8988T (cell line): Measurements from ENCODE around the gene SORCS2.

Source experiments
- DNase-seq: peaks from one replicate; pipeline ENCODE4 v3.0.0; 2011

Gene SORCS2

DNA sequence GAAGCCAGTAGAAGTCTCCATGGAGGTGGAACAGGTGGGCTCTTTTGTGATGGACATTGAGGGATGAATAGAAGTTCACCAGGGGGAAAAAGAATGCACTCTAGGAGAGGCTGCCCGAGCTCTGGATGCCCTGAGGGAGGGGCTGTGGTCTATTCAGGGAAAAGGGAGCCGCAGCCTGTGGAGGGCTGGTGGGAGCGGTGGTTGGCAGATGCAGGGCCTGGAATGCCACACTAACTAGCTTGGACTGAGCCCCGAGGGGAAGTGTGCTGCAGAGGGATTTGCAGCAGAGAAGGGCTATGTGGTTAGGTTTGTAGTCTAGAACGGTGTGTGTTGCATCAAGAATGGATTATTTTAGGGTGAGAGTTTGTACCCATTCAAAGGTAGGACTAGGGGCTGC, 271.9 kb downstream of the SORCS2 start:
- no peak for DNase-seq

DNA sequence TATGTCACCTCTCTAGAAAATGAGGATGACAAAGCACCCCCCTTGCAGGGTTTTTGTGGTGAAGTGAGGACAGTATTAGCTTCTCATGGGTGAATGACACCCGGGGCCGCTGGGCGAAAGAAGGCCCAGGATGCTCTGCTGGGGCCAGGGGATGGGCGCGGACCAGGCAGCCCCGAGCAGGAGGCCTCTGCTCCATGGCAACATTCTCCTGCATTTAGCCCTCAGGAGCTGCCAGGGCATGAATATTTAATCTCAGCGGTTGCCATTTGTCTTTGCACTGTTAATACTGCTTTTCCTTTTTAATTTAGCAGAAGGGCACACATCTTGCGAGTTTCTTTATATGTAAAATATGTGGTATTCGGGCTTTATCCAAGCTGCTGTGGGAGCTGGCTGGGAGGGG, 272.7 kb downstream of the SORCS2 start:
- no peak for DNase-seq

DNA sequence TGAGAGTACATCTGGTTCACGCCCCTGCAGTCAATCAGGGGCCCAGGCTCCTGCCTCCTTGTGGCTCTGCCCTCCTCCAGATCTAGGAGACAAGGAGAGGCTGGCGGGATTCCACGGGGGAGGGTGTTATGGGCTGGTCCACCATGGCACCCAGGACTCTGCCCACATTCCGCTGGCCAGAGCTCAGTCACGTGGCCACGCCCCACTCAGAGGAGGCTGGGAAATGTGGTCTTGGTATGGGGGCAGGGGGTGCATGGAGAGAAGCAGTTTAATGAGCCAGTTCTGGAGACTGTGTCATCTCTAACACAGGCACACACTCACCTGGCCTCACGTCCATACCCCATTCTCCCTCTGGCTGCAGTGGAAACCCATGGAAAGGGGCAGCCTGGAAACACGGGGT, 273.9 kb downstream of the SORCS2 start:
- DNase-seq = no peak

- DNase-seq = no peak
Observed at GRCh38 chr4:7466904-7467303, 274.6 kb downstream of the SORCS2 start.

- DNase-seq = no peak
Observed at GRCh38 chr4:7467471-7467870, 275.1 kb downstream of the SORCS2 start.

DNA sequence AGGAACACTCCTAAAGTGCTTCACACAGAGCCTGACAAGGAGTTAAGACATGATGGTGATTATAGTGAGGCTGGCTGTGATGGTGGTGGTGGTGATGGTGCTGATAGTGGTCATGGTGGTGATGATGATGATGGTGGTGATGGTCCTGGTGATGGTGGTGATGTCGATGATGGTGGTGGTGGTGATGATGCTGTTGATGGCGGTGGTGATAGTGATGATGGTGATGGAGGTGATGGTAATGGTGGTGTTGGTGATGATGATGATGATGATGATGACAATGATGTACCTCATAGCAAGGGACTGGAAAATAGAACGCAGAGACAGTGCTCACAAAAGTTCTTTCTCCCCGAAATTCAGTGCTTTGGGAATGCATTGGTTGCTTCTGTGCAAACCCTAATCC, 276.7 kb downstream of the SORCS2 start:
- no peak for DNase-seq

GRCh38 chr4:7470111-7470510, 277.8 kb downstream of the SORCS2 start:
- DNase-seq = no peak

- no peak for DNase-seq
Observed at GRCh38 chr4:7470522-7471128, 278.3 kb downstream of the SORCS2 start.

- DNase-seq = no peak
Observed at GRCh38 chr4:7472442-7473013, 280.2 kb downstream of the SORCS2 start.

GRCh38 chr4:7473081-7473480, 280.7 kb downstream of the SORCS2 start:
- DNase-seq = no peak

DNA sequence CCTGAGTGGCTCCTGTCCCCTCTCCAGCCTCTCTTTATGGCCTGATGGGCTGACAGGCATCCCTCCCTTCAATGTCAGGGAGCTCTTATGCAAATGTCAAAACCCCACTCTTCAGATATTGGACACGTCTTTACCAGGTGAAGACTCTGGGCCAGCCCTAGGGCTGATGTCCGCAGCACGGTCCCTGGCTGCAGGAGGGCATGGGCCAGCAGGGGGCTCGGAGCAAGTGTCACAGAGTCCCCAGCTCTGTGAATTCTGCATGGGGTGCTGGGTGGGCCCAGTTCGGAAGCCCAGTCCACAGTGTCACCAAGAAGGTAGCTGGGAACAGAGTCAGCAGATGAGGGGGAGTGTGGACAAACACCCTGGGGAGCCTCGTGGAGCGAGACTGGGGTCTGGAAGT, 282.0 kb downstream of the SORCS2 start:
- no peak for DNase-seq

DNA sequence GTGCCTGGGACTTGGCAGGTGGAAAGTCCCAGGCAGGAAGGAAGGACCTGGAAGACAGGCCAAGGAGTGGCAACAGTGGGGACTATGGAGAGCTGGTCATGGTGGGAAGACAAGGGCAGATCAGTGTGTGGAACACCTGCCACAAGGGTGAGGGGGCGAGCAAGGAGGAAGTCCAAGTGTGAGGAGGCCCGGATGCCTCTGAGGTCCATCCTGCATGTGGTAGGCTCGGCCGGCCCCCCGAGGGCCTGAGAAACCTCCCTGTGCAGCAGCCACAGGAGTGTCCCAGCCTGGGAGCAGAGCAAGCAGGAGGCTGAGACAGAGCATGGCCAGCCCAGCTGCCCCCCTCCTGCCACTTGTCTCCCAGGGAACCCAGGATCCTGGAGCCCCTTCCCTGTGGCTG, 282.9 kb downstream of the SORCS2 start:
- no peak for DNase-seq

DNA sequence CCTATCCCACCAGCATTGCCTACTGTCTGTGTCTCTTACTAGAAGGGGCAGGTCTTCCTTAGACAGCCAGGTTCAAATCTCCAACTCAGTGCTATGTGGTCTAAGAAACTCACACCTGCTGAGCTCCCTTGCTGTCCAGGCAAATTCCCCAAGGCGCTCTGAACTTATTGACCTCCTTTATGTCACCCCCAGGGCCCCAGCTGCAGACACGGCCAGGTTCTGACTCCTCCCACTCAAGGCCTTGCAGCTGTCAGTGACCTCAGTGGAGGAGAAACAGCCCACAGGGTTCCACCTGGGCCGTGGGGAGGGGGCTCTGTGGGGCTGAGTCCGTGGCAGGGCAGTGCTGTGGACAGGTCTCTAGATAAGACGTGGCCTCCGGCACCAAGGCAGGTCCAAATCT, 284.5 kb downstream of the SORCS2 start:
- DNase-seq = no peak

- DNase-seq = no peak
Observed at GRCh38 chr4:7477695-7478094, 285.4 kb downstream of the SORCS2 start.

GRCh38 chr4:7478665-7479064, 286.3 kb downstream of the SORCS2 start:
- no peak for DNase-seq

GRCh38 chr4:7480423-7480822, 288.1 kb downstream of the SORCS2 start:
- DNase-seq = no peak

DNA sequence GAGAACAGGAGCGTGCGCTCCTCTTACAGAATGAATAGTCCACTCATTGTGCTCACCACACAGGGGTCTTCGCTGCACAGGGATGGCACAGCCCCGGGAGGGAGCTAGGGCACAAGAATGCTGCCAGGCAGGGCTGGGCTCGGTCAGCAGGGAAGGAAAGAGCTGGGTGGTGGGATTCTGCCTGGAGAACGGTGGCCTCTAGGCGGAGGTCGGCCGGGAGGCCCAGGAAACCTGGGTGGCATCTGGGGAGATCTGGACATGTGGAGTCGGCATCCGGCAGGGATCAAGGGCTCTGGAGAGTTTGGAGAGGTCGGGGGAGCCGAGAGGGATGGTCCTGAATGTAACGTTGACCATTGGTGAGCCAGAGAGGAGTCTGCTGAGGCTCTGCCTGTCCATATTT, 288.9 kb downstream of the SORCS2 start:
- DNase-seq = no peak

DNA sequence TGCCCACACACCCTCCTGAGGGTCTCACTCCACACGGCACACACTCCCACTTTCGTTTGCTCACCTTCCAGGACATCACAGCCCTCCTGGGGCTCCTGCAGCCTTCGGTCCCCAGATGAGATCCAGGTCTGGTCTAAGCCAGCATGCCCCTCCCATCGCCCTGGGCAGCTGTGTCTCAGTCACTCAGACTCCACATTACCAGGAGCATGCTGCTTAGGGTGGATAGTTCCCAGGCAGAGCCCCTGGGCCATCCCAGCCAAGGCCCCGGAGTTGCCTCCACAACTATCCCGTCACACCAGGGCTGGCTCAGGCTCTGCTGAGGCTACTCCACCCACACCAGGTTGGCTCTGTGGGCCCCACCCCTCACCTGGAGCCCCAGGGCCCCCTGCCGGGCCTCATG, 292.8 kb downstream of the SORCS2 start:
- DNase-seq = no peak

DNA sequence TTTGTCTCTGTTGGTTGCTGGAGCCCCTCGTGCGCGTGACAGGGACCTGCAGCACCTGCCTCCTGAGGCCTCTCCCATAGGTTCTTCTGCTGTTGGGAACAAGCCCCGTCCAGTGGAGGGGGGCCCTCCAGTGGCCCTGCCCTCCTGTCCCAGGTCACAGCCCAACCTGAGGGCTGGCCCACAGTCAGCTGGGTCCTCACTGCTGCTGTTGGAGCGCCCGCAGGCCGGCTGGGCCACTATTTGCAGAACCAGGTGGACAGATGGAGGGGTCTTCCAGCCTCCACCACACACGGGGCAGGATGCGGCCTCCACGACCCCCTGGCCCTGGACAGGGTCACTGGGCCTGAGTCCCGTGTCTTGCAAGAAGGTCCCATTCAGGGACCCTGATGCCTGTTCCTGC, 293.8 kb downstream of the SORCS2 start:
- DNase-seq = no peak

DNA sequence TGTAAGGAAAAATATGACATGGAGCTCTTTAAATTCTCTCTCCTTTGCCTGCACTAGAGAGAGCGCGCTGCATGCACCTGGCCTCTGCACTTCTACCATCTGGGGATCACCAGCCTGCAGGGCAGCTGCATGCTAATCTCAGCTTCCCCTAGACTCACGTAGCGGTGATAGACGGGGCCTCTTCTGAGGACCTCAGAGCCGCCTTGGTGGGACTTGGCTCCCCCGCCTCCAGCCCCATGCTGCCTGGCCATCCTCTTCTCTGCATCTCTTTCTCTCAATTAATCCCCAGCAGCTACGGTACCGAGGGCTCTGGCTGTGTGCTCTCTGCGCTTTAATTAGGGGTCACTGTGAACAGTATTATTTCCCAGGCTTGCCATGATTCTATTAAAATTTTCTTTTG, 295.2 kb downstream of the SORCS2 start:
- DNase-seq = no peak

DNA sequence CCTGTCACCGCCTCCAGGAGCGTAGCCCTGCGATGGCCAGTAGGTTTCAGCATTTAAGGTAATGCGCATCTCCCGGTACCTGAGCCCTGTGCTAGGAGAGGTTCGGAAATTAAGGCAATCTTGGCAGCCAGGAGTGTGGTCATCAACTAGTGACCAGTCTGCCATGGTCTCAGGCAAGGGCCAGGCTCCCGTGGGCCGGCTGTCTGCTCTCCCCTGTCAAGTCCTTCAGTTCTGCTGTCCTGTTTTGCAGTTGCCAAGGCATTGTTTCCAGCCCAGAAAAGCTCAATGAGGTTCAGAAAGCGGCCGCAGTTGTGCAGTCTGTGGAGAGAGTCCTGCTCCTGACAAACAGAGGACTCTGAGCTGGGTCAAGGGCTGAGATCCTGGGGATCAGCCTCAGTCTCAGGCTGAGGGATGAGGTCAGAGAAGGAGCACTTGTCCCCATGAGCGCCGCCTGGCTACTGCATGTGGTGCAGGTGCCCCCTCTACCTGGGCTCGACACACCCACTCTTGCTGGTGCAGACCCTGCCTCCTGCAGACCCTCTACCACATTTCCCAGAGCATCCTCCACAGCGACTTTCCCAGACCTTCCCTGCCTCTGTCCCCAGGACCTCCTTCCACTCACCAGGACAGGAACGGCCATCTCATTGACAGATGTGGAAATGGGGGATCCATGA, 295.8 kb downstream of the SORCS2 start:
- no peak for DNase-seq

DNA sequence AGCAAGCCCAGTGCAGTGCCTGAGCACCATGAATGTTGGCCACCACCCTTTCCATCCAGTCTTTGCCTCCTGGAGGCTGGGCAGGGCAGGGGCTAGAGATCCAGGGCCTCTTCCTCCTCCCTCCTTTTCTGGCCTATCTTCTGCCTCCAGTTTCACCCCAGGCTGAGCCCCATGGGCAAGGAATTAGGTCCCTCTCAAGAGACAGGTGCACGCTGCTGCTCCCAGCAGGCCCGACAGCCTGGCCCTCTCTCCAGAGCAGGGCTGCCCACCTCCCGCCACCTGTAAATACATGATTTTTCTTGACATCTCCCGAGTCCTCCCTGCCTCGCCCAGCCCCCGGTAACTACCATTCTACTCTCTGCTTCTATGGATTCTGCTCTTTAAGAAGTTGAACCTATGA, 299.6 kb downstream of the SORCS2 start:
- no peak for DNase-seq

DNA sequence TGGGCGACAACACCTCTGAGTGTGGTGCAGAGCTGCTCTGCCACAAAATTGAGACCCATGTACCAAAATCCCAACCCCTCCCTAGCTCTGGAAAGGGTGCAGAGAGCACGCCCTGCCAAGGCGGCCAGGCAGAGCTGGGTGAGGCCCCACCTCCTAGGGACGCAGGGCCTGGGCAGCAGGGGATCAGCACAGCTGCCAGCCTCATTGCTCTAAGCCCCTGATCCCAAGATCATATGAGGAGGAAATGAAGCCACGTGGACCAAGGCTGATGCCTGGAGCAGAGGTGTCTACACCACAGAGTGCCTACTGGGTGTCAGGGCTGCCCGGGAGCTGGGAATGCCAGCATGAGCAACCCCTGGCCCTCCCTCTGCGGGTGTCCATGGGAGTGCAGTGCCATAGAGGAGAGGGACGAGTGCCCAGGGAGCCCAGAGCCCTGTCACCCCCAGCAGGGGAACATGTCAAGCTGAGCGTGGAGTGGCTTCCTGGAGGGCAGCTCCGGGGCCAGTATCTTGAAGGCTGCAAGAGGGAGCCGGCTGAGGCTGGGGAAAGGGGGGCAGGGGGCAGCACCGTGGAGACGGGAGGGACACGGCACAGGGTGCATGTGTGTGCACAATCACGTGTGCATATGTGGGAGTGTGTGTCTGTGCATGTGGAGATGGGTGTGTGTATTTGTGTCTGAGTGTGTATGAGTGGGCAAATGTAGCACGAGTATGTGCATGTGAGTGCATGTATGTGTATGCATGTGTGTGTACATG, 306.3 kb downstream of the SORCS2 start:
- no peak for DNase-seq

- DNase-seq = no peak
Observed at GRCh38 chr4:7499661-7500060, 307.3 kb downstream of the SORCS2 start.
